ENCODE measurements around the gene PATJ.

Gene PATJ

DNA sequence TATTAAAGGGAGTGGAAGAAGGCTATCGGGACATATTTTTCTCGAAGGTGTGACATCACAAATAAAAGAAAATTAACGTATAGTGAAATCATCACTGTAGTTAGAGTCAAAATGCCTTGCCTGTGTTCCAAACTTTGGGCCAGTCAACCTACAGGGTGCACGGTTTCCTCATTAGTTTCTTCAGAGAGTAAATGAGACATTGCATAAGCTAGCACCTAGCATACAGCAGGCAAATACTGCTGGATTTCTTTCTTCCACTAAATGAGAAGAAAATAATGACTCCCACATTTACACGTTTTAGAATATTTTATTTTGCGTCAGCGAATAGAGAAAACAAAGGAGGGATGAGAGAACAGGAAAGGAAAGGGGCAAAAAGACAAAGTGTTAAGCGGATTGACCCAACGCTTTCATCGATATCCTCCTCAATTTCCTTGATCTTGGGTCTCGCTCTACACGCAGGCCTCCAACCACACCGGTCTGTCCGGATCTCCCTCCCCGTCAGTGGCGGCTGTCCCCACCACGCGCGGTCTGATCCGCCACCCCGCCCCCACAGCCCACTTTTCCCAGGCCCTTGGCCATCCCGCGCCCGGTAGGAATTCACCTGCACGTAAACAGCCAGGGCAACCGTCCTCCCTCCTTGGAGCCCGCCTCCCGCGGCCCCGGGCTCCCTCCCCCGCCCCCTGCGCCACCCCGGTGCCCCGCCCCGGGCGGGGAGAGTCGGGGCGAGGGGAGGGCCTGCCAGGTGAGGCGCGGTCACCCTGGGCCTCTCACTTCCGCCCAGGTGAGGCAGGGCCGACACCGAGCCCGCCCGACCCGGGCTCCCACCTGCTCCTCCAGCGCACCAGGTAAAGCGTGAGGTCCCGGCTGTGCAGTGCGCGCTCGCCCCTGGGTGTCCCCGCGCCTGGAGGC is at the start of gene PATJ (continued):
- no peak for TF ChIP-seq ZNF639 (tag by site-specific recombination; IDR thresholded peaks at IDR 0.05)
- TF ChIP-seq ZNF488 (tag by site-specific recombination; IDR thresholded peaks at IDR 0.05): no peak
- TF ChIP-seq ZNF223 (tag by site-specific recombination; IDR thresholded peaks at IDR 0.05): no peak
- TF ChIP-seq ZNF416 (tag by site-specific recombination; IDR thresholded peaks at IDR 0.05): no peak
- no peak for TF ChIP-seq SETDB1 (IDR thresholded peaks at IDR 0.05; ENCODE audit: insufficient read length, low read length)
- 0 out of 2 replicates have a peak, but pooled peaks have one; percentile 39 for TF ChIP-seq ZFP37 (tag by site-specific recombination; IDR thresholded peaks at IDR 0.05)
- TF ChIP-seq PRDM1 (tag by site-specific recombination; IDR thresholded peaks at IDR 0.05): peak; percentile 72
- peak; percentile 47; the same call in 1 of the 2 replicates for TF ChIP-seq ZNF366 (tag by site-specific recombination; conservative IDR thresholded peaks at IDR 0.05)
- no peak for TF ChIP-seq ZNF518A (tag by site-specific recombination; conservative IDR thresholded peaks at IDR 0.05; ENCODE audit: low read depth)
- TF ChIP-seq ZBTB20 (tag by site-specific recombination; IDR thresholded peaks at IDR 0.05): peak; percentile 63
- peak; percentile 38; the same call in 1 of the 2 replicates for TF ChIP-seq EGR2 (tag by site-specific recombination; IDR thresholded peaks at IDR 0.05; ENCODE audit: low read depth)
- TF ChIP-seq, protein P1, sequence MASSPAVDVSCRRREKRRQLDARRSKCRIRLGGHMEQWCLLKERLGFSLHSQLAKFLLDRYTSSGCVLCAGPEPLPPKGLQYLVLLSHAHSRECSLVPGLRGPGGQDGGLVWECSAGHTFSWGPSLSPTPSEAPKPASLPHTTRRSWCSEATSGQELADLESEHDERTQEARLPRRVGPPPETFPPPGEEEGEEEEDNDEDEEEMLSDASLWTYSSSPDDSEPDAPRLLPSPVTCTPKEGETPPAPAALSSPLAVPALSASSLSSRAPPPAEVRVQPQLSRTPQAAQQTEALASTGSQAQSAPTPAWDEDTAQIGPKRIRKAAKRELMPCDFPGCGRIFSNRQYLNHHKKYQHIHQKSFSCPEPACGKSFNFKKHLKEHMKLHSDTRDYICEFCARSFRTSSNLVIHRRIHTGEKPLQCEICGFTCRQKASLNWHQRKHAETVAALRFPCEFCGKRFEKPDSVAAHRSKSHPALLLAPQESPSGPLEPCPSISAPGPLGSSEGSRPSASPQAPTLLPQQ (tag by site-specific recombination; IDR thresholded peaks at IDR 0.05): 0 out of 2 replicates have a peak, but pooled peaks have one; percentile 61
- peak; percentile 87 for TF ChIP-seq ZBTB17 (tag by site-specific recombination; IDR thresholded peaks at IDR 0.05)
- peak; percentile 81 for TF ChIP-seq ZBTB8A (tag by site-specific recombination; IDR thresholded peaks at IDR 0.05)
- peak; percentile 68 for TF ChIP-seq ZNF501 (tag by site-specific recombination; IDR thresholded peaks at IDR 0.05)
- no peak for TF ChIP-seq ZNF133 (tag by site-specific recombination; IDR thresholded peaks at IDR 0.05)
- TF ChIP-seq ZSCAN30 (tag by site-specific recombination; IDR thresholded peaks at IDR 0.05): 0 out of 2 replicates have a peak, but pooled peaks have one; percentile 38
- no peak for TF ChIP-seq ZNF16 (tag by site-specific recombination; IDR thresholded peaks at IDR 0.05; ENCODE audit: low read depth)
- TF ChIP-seq ZNF600 (tag by site-specific recombination; IDR thresholded peaks at IDR 0.05): no peak
- TF ChIP-seq PRDM4 (tag by site-specific recombination; IDR thresholded peaks at IDR 0.05): no peak
- TF ChIP-seq, protein P2, sequence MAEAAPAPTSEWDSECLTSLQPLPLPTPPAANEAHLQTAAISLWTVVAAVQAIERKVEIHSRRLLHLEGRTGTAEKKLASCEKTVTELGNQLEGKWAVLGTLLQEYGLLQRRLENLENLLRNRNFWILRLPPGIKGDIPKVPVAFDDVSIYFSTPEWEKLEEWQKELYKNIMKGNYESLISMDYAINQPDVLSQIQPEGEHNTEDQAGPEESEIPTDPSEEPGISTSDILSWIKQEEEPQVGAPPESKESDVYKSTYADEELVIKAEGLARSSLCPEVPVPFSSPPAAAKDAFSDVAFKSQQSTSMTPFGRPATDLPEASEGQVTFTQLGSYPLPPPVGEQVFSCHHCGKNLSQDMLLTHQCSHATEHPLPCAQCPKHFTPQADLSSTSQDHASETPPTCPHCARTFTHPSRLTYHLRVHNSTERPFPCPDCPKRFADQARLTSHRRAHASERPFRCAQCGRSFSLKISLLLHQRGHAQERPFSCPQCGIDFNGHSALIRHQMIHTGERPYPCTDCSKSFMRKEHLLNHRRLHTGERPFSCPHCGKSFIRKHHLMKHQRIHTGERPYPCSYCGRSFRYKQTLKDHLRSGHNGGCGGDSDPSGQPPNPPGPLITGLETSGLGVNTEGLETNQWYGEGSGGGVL (tag by site-specific recombination; IDR thresholded peaks at IDR 0.05): peak; percentile 77
- TF ChIP-seq, protein P3, sequence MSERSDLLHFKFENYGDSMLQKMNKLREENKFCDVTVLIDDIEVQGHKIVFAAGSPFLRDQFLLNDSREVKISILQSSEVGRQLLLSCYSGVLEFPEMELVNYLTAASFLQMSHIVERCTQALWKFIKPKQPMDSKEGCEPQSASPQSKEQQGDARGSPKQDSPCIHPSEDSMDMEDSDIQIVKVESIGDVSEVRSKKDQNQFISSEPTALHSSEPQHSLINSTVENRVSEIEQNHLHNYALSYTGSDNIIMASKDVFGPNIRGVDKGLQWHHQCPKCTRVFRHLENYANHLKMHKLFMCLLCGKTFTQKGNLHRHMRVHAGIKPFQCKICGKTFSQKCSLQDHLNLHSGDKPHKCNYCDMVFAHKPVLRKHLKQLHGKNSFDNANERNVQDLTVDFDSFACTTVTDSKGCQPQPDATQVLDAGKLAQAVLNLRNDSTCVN (tag by site-specific recombination; optimal IDR thresholded peaks at IDR 0.05): peak; percentile 83
